GM12878 (cell line): Measurements from ENCODE around the gene MCM9.

ENCODE experiments used
- ASH2L ChIP-seq: fragments of 300-600, 200-600 bp; sonication (generic); IDR thresholded peaks from 2 replicates; pipeline ENCODE4 v1.6.1; 2017; ENCODE audit warnings: low read depth, mild to moderate bottlenecking, borderline replicate concordance
- CEBPB ChIP-seq, 2 experiments: fragments of 150-350 bp in 1 of 2; IDR thresholded peaks; 2 replicates each; pipeline ENCODE4 v1.6.1; 2012 to 2014; ENCODE audit warnings: low read depth in 2 of 2, low read length in 2 of 2, borderline replicate concordance in 1 of 2, inconsistent platforms in 1 of 2
- EP300 ChIP-seq, 2 experiments: fragments of 150-350 bp in 1 of 2; IDR thresholded peaks; 2 replicates each; pipeline ENCODE4 v1.6.1; 2011 to 2012; ENCODE audit warnings: low read depth in 2 of 2, low read length in 2 of 2, borderline replicate concordance in 1 of 2, improper control_type of control experiment in 1 of 2, inconsistent platforms in 1 of 2; ENCODE audit not compliant: control insufficient read depth in 1 of 2
- FOXM1 ChIP-seq: IDR thresholded peaks from 2 replicates; pipeline ENCODE4 v1.6.1; 2012; ENCODE audit warnings: low read depth, mild to moderate bottlenecking, inconsistent platforms, low read length, moderate library complexity
- GABPA ChIP-seq: IDR thresholded peaks from 2 replicates; pipeline ENCODE4 v1.6.1; 2014; ENCODE audit warnings: antibody characterized with exemption, low read depth, mild to moderate bottlenecking, inconsistent platforms
- HDAC2 ChIP-seq: fragments of 200-600 bp; sonication (generic); IDR thresholded peaks from 2 replicates; pipeline ENCODE4 v1.6.1; 2017
- MXI1 ChIP-seq: fragments of 150-350 bp; IDR thresholded peaks from 2 replicates; pipeline ENCODE4 v1.6.1; 2011; ENCODE audit warnings: low read depth, mild to moderate bottlenecking, inconsistent platforms, low read length, improper control_type of control experiment
- POLR2A ChIP-seq: IDR thresholded peaks from 2 replicates; pipeline ENCODE4 v1.6.1; 2011; ENCODE audit warnings: low read depth, mild to moderate bottlenecking, low read length
- RCOR1 ChIP-seq: conservative IDR thresholded peaks from 2 replicates; pipeline ENCODE4 v1.6.1; 2012; ENCODE audit warnings: low read depth, low read length, improper control_type of control experiment
- SMAD1 ChIP-seq: fragments of 450-650 bp; IDR thresholded peaks from 2 replicates; pipeline ENCODE4 v1.6.1; 2018; ENCODE audit warnings: mild to moderate bottlenecking, low read depth; ENCODE audit not compliant: partially characterized antibody
- SMC3 ChIP-seq: IDR thresholded peaks from 2 replicates; pipeline ENCODE4 v1.6.1; 2011; ENCODE audit warnings: low read length, improper control_type of control experiment, borderline replicate concordance
- TF ChIP-seq, protein P1 (sequence below), 3 experiments: IDR thresholded peaks in 2 of 3; conservative IDR thresholded peaks in 1 of 3; 2 replicates each; pipeline ENCODE4 v1.5.1; 2011; ENCODE audit warnings: low read depth in 3 of 3, low read length in 3 of 3, mild to moderate bottlenecking in 3 of 3, control low read depth in 2 of 3, moderate library complexity in 2 of 3, inconsistent platforms in 1 of 3, mixed read lengths in 1 of 3; ENCODE audit not compliant: control insufficient read depth in 2 of 3, insufficient read depth in 1 of 3; ENCODE audit errors: extremely low read depth in 1 of 3
- TF ChIP-seq, protein P2 (sequence below): IDR thresholded peaks from 2 replicates; pipeline ENCODE4 v1.6.1; 2012; ENCODE audit warnings: mild to moderate bottlenecking, low read depth, low read length
- TF ChIP-seq, protein P3 (sequence below): fragments of 150-350 bp; IDR thresholded peaks from 2 replicates; pipeline ENCODE4 v1.6.1; 2016; ENCODE audit warnings: low read depth, low read length

DNA sequence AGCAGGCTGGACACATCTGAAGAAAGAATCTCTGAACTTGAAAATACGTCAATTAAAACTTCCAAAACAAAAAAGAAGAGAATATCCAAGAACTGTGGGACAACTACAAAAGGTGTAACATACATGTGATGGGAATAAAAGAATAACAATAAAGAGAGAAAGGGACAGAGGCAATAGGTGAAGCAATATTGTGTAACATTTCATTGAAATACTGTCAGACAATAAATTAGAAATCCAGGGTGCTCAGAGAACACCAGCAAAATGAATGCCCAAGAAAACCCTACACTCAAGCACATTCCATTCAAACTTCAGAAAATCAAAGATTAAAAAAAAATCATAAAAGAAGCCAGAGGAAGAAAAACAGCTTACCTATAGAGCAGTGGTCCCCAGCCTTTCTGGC lies 74.6 kb downstream of the MCM9 start:
- TF ChIP-seq EP300 (IDR thresholded peaks at IDR 0.05; ENCODE audit: borderline replicate concordance in 1 of 2, control insufficient read depth in 1 of 2, low read depth in 2 of 2, low read length in 2 of 2): no peak
- TF ChIP-seq, protein P1, sequence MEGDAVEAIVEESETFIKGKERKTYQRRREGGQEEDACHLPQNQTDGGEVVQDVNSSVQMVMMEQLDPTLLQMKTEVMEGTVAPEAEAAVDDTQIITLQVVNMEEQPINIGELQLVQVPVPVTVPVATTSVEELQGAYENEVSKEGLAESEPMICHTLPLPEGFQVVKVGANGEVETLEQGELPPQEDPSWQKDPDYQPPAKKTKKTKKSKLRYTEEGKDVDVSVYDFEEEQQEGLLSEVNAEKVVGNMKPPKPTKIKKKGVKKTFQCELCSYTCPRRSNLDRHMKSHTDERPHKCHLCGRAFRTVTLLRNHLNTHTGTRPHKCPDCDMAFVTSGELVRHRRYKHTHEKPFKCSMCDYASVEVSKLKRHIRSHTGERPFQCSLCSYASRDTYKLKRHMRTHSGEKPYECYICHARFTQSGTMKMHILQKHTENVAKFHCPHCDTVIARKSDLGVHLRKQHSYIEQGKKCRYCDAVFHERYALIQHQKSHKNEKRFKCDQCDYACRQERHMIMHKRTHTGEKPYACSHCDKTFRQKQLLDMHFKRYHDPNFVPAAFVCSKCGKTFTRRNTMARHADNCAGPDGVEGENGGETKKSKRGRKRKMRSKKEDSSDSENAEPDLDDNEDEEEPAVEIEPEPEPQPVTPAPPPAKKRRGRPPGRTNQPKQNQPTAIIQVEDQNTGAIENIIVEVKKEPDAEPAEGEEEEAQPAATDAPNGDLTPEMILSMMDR (IDR thresholded peaks at IDR 0.05 in 2 of 3, conservative IDR thresholded peaks at IDR 0.05 in 1 of 3; ENCODE audit: control insufficient read depth in 2 of 3, extremely low read depth in 1 of 3, insufficient read depth in 1 of 3, low read depth in 3 of 3, low read length in 3 of 3): no peak
- TF ChIP-seq RCOR1: no peak
- TF ChIP-seq POLR2A: no peak
- TF ChIP-seq SMC3: no peak
- TF ChIP-seq CEBPB (IDR thresholded peaks at IDR 0.05; ENCODE audit: borderline replicate concordance in 1 of 2, low read depth in 2 of 2, low read length in 2 of 2): no peak
- TF ChIP-seq, protein P2, sequence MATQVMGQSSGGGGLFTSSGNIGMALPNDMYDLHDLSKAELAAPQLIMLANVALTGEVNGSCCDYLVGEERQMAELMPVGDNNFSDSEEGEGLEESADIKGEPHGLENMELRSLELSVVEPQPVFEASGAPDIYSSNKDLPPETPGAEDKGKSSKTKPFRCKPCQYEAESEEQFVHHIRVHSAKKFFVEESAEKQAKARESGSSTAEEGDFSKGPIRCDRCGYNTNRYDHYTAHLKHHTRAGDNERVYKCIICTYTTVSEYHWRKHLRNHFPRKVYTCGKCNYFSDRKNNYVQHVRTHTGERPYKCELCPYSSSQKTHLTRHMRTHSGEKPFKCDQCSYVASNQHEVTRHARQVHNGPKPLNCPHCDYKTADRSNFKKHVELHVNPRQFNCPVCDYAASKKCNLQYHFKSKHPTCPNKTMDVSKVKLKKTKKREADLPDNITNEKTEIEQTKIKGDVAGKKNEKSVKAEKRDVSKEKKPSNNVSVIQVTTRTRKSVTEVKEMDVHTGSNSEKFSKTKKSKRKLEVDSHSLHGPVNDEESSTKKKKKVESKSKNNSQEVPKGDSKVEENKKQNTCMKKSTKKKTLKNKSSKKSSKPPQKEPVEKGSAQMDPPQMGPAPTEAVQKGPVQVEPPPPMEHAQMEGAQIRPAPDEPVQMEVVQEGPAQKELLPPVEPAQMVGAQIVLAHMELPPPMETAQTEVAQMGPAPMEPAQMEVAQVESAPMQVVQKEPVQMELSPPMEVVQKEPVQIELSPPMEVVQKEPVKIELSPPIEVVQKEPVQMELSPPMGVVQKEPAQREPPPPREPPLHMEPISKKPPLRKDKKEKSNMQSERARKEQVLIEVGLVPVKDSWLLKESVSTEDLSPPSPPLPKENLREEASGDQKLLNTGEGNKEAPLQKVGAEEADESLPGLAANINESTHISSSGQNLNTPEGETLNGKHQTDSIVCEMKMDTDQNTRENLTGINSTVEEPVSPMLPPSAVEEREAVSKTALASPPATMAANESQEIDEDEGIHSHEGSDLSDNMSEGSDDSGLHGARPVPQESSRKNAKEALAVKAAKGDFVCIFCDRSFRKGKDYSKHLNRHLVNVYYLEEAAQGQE: no peak
- TF ChIP-seq HDAC2: no peak
- TF ChIP-seq GABPA: no peak
- no peak for TF ChIP-seq ASH2L
- no peak for TF ChIP-seq SMAD1
- TF ChIP-seq MXI1: no peak
- TF ChIP-seq FOXM1: no peak
- TF ChIP-seq, protein P3, sequence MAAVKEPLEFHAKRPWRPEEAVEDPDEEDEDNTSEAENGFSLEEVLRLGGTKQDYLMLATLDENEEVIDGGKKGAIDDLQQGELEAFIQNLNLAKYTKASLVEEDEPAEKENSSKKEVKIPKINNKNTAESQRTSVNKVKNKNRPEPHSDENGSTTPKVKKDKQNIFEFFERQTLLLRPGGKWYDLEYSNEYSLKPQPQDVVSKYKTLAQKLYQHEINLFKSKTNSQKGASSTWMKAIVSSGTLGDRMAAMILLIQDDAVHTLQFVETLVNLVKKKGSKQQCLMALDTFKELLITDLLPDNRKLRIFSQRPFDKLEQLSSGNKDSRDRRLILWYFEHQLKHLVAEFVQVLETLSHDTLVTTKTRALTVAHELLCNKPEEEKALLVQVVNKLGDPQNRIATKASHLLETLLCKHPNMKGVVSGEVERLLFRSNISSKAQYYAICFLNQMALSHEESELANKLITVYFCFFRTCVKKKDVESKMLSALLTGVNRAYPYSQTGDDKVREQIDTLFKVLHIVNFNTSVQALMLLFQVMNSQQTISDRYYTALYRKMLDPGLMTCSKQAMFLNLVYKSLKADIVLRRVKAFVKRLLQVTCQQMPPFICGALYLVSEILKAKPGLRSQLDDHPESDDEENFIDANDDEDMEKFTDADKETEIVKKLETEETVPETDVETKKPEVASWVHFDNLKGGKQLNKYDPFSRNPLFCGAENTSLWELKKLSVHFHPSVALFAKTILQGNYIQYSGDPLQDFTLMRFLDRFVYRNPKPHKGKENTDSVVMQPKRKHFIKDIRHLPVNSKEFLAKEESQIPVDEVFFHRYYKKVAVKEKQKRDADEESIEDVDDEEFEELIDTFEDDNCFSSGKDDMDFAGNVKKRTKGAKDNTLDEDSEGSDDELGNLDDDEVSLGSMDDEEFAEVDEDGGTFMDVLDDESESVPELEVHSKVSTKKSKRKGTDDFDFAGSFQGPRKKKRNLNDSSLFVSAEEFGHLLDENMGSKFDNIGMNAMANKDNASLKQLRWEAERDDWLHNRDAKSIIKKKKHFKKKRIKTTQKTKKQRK: no peak
